ENCODE measurements around the gene STX12. TPM values are rescaled to one million over a fixed set of nuclear protein-coding genes. Genes with fewer than 3 reads are reported as not detected.
"Not testable (repeated sequence)": the region's sequence is repeated elsewhere in the genome, so short reads cannot be mapped to it uniquely, and the experiment has no call there.

Gene STX12
- total RNA-seq, 3 donors from 2014 or later = 58.1 to 64.9 (median 61.8) TPM

- H3K9me3 ChIP-seq = no peaks in the 10 kb centered on the region
- ATAC-seq = no peak
- TF ChIP-seq CTCF (IDR thresholded peaks at IDR 0.05) = no peak
Observed at GRCh38 chr1:27787895-27788294, 14.9 kb downstream of the STX12 start.

GRCh38 chr1:27789540-27790041 is 16.6 kb downstream of the STX12 start:
- no peak for TF ChIP-seq CTCF (IDR thresholded peaks at IDR 0.05)
- peak; percentile 64 for ATAC-seq
- Histone ChIP-seq H3K4me1 (ENCODE audit: low read depth) (peaks cover 9% of the 10 kb centered on the region), H3K4me3 (no peak overlapping the region), H3K9me3 (no peaks in the 10 kb centered on the region), H3K36me3 (ENCODE audit: low read depth) (no peaks in the 10 kb centered on the region)
- intact Hi-C loops (cut with DNase I, micrococcal nuclease) = no loop called here
- peak in 1 of 3 donors; percentile 32 for DNase-seq

More at GRCh38 chr1:27787895-27788294, 14.9 kb downstream of the STX12 start:
- no peak overlapping the region for H3K4me3 ChIP-seq
- intact Hi-C loops (cut with DNase I, micrococcal nuclease) = no loop called here
- H3K4me1 ChIP-seq (ENCODE audit: low read depth) = peaks cover 17% of the 10 kb centered on the region
- H3K36me3 ChIP-seq (ENCODE audit: low read depth) = no peaks in the 10 kb centered on the region
- DNase-seq = no peak

- H3K36me3 ChIP-seq (ENCODE audit: low read depth); ATAC-seq; intact Hi-C loops (cut with DNase I, micrococcal nuclease); DNase-seq; H3K9me3 ChIP-seq; H3K4me1 ChIP-seq (ENCODE audit: low read depth); H3K4me3 ChIP-seq: not testable (repeated sequence)
Observed at GRCh38 chr1:27790270-27790669, 17.3 kb downstream of the STX12 start.

- ATAC-seq (no peak), DNase-seq (no peak)
- TF ChIP-seq CTCF (IDR thresholded peaks at IDR 0.05) = no peak
- Histone ChIP-seq H3K4me3 (no peak overlapping the region), H3K4me1 (ENCODE audit: low read depth) (no peaks in the 10 kb centered on the region), H3K9me3 (no peaks in the 10 kb centered on the region), H3K36me3 (ENCODE audit: low read depth) (no peaks in the 10 kb centered on the region)
- intact Hi-C loops (cut with DNase I, micrococcal nuclease) = no loop called here
Observed at GRCh38 chr1:27795601-27796000, 22.6 kb downstream of the STX12 start.

- DNase-seq = no peak
- Histone ChIP-seq H3K9me3 (no peaks in the 10 kb centered on the region), H3K36me3 (ENCODE audit: low read depth) (no peaks in the 10 kb centered on the region), H3K4me1 (ENCODE audit: low read depth) (no peaks in the 10 kb centered on the region), H3K4me3 (no peak overlapping the region)
- no peak for TF ChIP-seq CTCF (IDR thresholded peaks at IDR 0.05)
- no peak for ATAC-seq
- intact Hi-C loops (cut with DNase I, micrococcal nuclease) = no loop called here
Observed at GRCh38 chr1:27804791-27805190, 31.8 kb downstream of the STX12 start.

GRCh38 chr1:27806758-27807157 is 33.7 kb downstream of the STX12 start:
- Histone ChIP-seq H3K4me3 (no peak overlapping the region), H3K4me1 (ENCODE audit: low read depth) (no peaks in the 10 kb centered on the region), H3K36me3 (ENCODE audit: low read depth) (no peaks in the 10 kb centered on the region), H3K9me3 (no peaks in the 10 kb centered on the region)
- no peak for TF ChIP-seq CTCF (IDR thresholded peaks at IDR 0.05)
- intact Hi-C loops (cut with DNase I, micrococcal nuclease) = no loop called here
- DNase-seq (no peak), ATAC-seq (no peak)
